WTC11 (cell line): ENCODE results near the gene KRT5.

Source experiments
- ATF1 ChIP-seq: sonication (generic); formaldehyde crosslinking; IDR thresholded peaks from 2 replicates; pipeline ENCODE4 v1.8.1; 2023; ENCODE audit warnings: mild to moderate bottlenecking, moderate library complexity, missing genetic modification reagents
- CREB1 ChIP-seq: sonication (generic); formaldehyde crosslinking; IDR thresholded peaks from 2 replicates; pipeline ENCODE4 v1.8.0; 2023; ENCODE audit warnings: mild to moderate bottlenecking, missing genetic modification reagents
- CTCF ChIP-seq: fragments of 200-600 bp; IDR thresholded peaks from 2 replicates; pipeline ENCODE4 v1.8.0; 2022; ENCODE audit warnings: antibody characterized with exemption
- E2F4 ChIP-seq: sonication (generic); formaldehyde crosslinking; IDR thresholded peaks from 2 replicates; pipeline ENCODE4 v1.8.1; 2022; ENCODE audit warnings: low read depth, mild to moderate bottlenecking, moderate library complexity, missing genetic modification reagents, borderline replicate concordance
- ESRRA ChIP-seq: sonication (generic); formaldehyde crosslinking; IDR thresholded peaks from 2 replicates; pipeline ENCODE4 v1.8.1; 2022; ENCODE audit warnings: mild to moderate bottlenecking, missing genetic modification reagents, borderline replicate concordance
- ETV6 ChIP-seq: sonication (generic); formaldehyde crosslinking; IDR thresholded peaks from 2 replicates; pipeline ENCODE4 v1.8.1; 2022; ENCODE audit warnings: mild to moderate bottlenecking, missing genetic modification reagents
- FOXK1 ChIP-seq: sonication (generic); formaldehyde crosslinking; IDR thresholded peaks from 2 replicates; pipeline ENCODE4 v1.8.0; 2022; ENCODE audit warnings: mild to moderate bottlenecking, moderate library complexity, missing genetic modification reagents
- NR2C2 ChIP-seq: sonication (generic); formaldehyde crosslinking; IDR thresholded peaks from 2 replicates; pipeline ENCODE4 v1.8.0; 2022; ENCODE audit warnings: mild to moderate bottlenecking, missing genetic modification reagents
- SMAD3 ChIP-seq: sonication (generic); formaldehyde crosslinking; IDR thresholded peaks from 2 replicates; pipeline ENCODE4 v1.8.0; 2022; ENCODE audit warnings: missing genetic modification reagents, mild to moderate bottlenecking, borderline replicate concordance
- ZNF121 ChIP-seq: sonication (generic); formaldehyde crosslinking; IDR thresholded peaks from 2 replicates; pipeline ENCODE4 v1.8.0; 2023; ENCODE audit warnings: missing genetic modification reagents
- ZNF416 ChIP-seq: fragments of 250-450 bp; sonication (Bioruptor Pico); IDR thresholded peaks from 2 replicates; pipeline ENCODE4 v1.9.0; 2021; ENCODE audit warnings: mild to moderate bottlenecking, inconsistent platforms
- TF ChIP-seq, protein P1 (sequence below): sonication (generic); formaldehyde crosslinking; IDR thresholded peaks from 2 replicates; pipeline ENCODE4 v1.8.0; 2022; ENCODE audit warnings: mild to moderate bottlenecking, missing genetic modification reagents
- TF ChIP-seq, protein P2 (sequence below): sonication (generic); formaldehyde crosslinking; IDR thresholded peaks from 2 replicates; pipeline ENCODE4 v1.8.0; 2022; ENCODE audit warnings: mild to moderate bottlenecking, missing genetic modification reagents

- TF ChIP-seq FOXK1 (CRISPR knock-in tag), result no peak
- TF ChIP-seq ATF1 (CRISPR knock-in tag), result no peak
- no peak for TF ChIP-seq CTCF
- no peak for TF ChIP-seq ZNF416 (CRISPR knock-in tag)
- no peak for TF ChIP-seq CREB1 (CRISPR knock-in tag)
- TF ChIP-seq, protein P1, sequence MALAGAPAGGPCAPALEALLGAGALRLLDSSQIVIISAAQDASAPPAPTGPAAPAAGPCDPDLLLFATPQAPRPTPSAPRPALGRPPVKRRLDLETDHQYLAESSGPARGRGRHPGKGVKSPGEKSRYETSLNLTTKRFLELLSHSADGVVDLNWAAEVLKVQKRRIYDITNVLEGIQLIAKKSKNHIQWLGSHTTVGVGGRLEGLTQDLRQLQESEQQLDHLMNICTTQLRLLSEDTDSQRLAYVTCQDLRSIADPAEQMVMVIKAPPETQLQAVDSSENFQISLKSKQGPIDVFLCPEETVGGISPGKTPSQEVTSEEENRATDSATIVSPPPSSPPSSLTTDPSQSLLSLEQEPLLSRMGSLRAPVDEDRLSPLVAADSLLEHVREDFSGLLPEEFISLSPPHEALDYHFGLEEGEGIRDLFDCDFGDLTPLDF (CRISPR knock-in tag), result no peak
- TF ChIP-seq ZNF121, result no peak
- no peak for TF ChIP-seq ESRRA
- no peak for TF ChIP-seq SMAD3
- no peak for TF ChIP-seq ETV6
- TF ChIP-seq E2F4, result no peak
- TF ChIP-seq, protein P2, sequence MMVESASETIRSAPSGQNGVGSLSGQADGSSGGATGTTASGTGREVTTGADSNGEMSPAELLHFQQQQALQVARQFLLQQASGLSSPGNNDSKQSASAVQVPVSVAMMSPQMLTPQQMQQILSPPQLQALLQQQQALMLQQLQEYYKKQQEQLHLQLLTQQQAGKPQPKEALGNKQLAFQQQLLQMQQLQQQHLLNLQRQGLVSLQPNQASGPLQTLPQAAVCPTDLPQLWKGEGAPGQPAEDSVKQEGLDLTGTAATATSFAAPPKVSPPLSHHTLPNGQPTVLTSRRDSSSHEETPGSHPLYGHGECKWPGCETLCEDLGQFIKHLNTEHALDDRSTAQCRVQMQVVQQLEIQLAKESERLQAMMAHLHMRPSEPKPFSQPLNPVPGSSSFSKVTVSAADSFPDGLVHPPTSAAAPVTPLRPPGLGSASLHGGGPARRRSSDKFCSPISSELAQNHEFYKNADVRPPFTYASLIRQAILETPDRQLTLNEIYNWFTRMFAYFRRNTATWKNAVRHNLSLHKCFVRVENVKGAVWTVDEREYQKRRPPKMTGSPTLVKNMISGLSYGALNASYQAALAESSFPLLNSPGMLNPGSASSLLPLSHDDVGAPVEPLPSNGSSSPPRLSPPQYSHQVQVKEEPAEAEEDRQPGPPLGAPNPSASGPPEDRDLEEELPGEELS (CRISPR knock-in tag), result no peak
- TF ChIP-seq NR2C2 (CRISPR knock-in tag), result no peak
These were observed 26.1 kb downstream of the KRT5 start for GRCh38 chr12:52494100-52494499.
